ENCODE data around the gene EPHB6.

The EPHB6 gene

GRCh38 chr7:142894112-142894984 is 39.5 kb downstream of the EPHB6 start:
- no peak for DNase-seq (ENCODE audit: extremely low read depth in 1 of 2, low read depth in 1 of 2)

DNA sequence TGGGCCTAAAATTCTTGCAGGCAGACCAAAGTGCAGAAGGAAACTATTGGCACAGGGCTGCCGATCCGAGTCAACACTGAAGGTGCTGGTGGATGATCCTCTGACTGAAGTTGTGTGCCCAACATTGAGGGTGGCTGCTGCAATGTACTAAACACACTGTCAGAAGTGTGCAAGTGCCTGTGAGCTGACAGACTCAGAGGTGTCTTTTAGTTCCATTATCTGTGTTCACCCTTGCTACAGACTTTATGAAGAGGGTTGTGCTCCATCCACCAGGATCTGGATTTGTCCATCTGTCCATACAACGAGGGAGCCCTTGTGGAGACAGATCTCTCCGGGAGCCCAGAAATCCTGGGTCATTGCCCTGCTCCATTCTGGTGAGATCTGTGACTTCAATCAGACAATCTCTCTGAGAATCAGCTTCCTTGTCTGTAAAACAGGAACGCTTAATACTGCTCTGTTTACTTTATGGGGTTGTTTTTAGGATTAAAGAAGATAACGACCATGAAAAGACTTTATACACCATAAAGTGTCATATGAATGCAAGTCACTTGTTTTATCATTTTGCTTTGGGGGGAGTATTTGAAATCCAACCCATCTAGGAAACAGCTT is 40.2 kb downstream of the EPHB6 start:
- no peak for DNase-seq (ENCODE audit: extremely low read depth in 1 of 2, low read depth in 1 of 2)

DNA sequence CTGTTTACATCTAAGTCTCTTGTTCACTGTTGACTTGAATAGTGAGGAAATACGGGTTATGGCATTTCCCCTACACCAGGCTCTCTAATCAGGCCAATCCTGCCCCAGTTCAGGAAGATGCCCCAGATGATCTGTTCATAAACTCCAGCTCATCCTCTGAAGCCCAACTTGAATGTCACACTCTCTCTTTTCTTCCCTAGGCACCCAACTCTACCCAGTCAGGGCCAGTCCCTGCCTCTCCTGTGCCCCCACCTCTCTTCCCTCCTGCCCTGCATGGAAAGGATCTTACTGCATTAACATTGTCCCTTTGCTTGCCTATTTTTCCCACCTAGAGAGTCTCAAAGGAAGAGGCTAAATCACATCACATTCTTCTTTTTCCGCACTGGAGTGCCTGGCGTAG is 41.3 kb downstream of the EPHB6 start:
- no peak for DNase-seq (ENCODE audit: extremely low read depth in 1 of 2, low read depth in 1 of 2)

DNA sequence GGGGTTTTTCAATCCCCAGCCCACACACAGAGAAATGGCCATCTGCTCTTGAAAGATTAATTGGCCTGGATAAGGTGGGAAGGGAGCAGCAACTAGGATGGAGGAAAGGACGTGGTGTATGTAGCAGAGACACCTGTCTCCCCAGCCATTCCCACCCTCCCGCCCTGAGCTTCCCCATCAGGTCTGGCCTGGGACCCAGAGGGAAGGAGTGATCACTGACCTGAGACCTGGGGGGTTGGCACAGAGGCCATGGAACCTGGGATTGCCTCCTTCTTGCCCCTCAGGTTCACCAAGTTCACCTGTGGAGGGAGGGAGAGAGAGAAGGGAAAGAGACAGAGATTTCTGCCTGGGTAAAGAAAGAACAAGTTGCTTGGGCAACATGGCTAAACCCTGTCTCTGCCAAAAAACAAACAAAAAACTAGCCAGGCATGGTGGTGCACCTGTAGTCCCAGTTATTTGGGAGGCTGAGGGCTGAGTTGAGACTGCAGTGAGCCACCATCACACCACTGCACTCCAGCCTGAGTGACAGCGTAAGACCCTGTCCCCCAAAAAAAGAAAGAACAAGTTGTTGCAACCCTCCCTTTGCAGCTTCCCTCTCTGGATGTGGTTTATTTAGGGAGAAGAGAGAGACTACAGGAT is 42.0 kb downstream of the EPHB6 start:
- no peak for DNase-seq (ENCODE audit: extremely low read depth in 1 of 2, low read depth in 1 of 2)

GRCh38 chr7:142897691-142898090 is 42.8 kb downstream of the EPHB6 start:
- no peak for DNase-seq (ENCODE audit: extremely low read depth in 1 of 2, low read depth in 1 of 2)

GRCh38 chr7:142898377-142899170 is 43.7 kb downstream of the EPHB6 start:
- no peak for DNase-seq (ENCODE audit: extremely low read depth in 1 of 2, low read depth in 1 of 2)

DNA sequence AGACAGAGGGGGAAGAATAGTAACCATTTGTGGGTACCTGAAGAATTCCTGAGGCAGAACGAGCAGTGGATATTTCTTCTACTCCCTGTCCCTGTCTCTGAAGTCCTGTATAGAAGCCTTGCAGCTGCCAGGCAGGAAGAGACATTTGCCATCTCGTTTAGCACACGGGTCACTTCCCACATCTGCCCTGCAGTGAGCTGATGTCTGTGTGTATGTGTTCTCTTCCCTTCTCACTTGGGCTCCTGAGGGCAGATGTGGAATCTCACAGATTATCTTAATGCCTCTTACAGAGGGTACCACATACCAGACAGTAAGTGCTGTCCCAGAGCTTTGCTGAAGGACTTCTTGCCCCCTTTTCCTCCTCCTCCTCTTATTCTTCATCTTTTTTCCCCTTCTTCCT is 44.8 kb downstream of the EPHB6 start:
- no peak for DNase-seq (ENCODE audit: extremely low read depth in 1 of 2, low read depth in 1 of 2)

DNA sequence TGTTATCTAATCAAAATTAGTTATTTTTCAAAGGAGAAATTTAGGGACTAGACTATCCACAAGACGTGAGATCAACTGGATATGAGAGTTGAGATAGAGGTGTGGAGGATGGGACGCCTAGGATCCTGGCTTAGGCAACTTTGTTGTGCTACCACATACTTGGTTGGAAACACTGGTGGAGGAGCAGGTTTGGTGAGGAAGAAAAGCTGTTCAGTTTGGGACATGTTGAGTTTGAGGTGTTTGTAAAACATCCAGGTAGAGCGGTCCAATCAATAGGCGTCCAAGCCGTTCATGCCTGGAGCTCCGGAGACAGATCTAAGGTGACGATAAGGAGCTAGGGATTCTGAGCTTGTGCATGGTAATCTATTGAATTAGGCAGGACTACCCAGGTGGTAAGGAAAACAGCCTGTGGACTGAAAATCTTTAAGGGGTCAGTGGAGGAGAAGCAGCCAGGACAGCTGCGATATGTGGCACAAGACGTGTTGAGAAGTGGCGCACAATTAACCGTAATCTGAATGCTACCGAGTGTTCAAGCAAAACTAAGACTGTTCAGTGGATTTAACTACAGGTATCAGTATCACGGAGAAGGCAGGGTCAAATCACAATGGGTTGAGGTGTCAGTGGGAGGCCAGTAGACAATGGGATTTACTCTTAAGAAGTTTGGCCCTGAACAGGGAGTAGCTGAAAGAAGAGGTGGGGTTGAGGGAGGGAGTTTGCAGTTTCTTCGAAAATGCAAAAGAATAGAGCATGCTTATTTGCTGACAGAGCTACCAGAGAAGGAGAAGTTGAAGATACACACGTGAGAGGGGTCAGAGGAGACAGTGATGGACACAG is 46.8 kb downstream of the EPHB6 start:
- DNase-seq (ENCODE audit: extremely low read depth in 1 of 2, low read depth in 1 of 2), result no peak

DNA sequence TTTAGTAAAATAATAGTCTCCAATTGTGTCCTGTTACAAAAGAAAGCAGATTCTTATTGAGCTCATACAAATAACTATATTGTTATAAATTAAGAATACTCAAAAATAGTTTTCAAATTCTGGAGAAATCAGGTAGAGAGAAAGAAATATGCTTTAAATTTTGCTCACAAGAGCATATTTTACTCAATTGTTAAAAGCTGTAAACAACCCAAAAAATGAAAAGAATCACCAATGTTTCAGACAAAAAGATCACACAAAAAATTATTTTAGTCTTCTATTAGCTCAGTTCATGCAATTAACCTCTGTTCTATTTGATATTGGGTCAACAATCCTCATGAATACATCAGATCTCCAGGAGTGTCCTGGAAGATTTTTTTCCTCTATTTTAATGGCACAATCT is 49.3 kb downstream of the EPHB6 start:
- DNase-seq (ENCODE audit: extremely low read depth in 1 of 2, low read depth in 1 of 2), result no peak

DNA sequence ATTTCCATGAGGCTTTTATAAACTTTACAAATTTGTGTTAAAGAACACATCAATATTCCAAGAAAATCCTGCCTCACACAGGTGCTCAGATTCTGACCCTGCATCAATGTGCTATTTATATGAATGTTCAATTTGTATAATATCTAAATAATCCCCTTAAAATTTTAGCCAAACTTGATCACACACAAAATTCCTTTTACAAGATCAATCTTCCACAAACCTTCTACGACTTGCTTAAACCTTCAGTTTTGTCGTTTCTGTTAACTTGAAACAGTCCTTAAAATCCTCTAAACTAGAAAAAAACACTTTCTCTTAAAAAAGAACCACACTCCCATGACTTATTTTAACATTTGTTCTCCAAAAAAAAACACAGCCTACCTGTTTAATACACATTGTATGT is 50.9 kb downstream of the EPHB6 start:
- no peak for DNase-seq (ENCODE audit: extremely low read depth in 1 of 2, low read depth in 1 of 2)

DNA sequence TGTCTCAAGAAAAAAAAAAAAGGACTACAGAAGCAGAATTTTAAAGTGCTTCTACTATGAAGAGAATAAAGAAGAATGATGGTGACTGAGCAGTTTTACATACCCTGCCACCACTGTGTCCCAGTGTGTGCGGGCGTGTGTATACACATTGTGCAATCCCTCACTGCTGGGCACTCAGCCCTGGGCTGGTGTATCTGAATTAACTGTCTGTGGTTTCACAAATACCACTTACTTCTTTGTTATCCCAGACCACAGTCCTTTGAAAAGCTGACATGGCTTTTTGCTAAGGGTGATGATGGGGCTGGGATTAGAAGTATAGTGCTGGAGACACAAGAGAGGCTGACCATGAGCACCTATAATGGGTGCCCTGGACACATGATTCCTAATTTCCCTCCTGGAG is 51.8 kb downstream of the EPHB6 start:
- DNase-seq (ENCODE audit: extremely low read depth in 1 of 2, low read depth in 1 of 2), result no peak

DNA sequence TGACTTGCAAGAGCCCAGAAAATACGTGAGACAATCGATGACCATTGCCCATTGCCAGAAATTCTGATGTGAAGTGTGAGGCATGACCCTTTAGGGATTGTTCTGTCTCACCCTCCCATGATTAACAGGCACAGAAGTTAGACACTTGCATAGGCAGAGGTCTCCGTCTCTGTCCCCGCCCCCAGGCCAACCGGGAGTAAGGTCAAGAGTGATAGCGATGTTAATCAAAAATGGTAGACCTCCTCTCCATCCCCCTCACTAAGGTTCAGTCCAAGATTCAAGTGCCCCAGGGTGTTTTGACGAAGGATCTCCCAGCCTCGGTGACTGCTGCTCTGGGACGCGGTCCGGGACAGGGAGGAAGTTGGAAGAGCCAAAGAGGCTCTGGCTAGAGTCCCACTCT is 53.4 kb downstream of the EPHB6 start:
- DNase-seq (ENCODE audit: extremely low read depth in 1 of 2, low read depth in 1 of 2), result no peak

- DNase-seq (ENCODE audit: extremely low read depth in 1 of 2, low read depth in 1 of 2), result no peak
Measured at GRCh38 chr7:142908921-142909890, 54.3 kb downstream of the EPHB6 start.

DNA sequence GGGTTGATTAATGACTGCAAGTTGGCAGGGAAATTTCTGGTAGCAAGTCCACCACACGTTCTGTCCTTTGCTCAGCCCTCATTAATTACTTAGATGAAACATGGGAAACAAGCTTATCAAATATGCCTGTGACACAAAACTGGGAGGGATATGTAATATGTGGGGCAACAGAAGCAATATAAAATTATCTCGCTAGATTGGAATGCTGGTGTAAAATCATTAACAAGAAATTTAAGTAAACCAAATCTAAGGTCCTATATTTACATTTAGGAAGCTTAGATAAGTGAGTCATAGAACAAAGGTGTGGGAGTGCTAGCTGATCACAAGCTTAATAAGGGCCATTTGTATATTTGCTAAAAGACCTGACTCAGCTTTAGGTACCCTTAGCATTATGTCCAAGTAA is 55.2 kb downstream of the EPHB6 start:
- DNase-seq (ENCODE audit: extremely low read depth in 1 of 2, low read depth in 1 of 2), result no peak

DNA sequence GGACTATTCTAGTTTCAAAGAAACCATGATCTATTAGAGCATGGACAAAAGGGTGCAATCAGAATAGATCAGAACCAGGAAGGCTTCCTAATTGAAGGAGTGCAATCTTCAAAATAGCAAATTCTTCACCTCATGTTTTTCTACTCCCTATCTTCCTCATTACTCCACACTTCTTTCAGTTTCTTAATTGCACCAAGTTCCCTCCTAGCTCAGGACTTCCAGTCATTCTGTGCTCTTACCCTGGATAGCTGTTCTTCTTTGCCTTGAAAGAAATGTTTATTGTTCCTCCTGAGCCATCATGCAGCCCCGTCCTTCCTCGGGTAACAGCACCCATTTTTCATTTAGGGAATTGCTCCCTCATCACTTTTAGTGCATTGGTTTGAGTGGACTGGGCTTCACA is 55.6 kb downstream of the EPHB6 start:
- no peak for DNase-seq (ENCODE audit: extremely low read depth in 1 of 2, low read depth in 1 of 2)

DNA sequence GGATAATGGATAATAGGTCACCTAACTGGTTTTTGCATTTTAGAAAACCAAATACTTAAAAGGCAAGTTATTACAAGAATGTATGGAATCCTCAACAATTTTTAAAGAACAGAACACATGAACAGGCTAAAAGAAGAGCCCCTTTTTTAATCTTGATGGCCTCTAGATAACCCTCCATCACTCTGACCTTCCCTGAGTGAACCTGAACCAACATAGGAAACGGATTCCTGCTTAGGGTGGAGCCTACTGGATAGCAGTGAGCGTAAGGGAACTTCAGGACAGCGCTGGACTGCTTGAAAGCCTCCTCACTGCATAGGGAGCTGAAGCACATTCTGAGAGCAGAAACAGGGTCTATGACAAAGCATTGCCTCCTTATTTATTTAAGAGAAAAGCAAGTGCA is 58.2 kb downstream of the EPHB6 start:
- DNase-seq (ENCODE audit: extremely low read depth in 1 of 2, low read depth in 1 of 2), result no peak

- no peak for DNase-seq (ENCODE audit: extremely low read depth in 1 of 2, low read depth in 1 of 2)
Measured at GRCh38 chr7:142913566-142913965, 58.7 kb downstream of the EPHB6 start.

DNA sequence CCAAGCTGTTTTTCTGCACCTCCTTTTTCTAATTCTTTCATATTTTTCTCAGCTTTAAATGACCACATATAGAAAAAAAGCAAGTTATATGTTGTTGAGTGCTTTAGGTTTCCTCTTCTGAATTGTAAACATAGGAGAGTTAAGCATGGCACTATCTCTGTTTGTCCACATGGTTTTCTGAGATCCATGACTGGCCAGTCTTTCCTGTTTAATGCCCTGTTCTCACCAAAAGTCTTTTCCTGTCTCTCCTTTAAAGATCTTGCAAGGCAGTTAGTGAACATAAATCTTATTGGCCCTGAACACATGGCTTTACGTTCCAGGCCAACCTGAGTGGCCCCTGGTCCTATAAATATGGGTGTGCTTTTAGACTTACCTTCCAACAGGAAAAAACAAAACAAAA is 59.2 kb downstream of the EPHB6 start:
- no peak for DNase-seq (ENCODE audit: extremely low read depth in 1 of 2, low read depth in 1 of 2)

- no peak for DNase-seq (ENCODE audit: extremely low read depth in 1 of 2, low read depth in 1 of 2)
Measured at GRCh38 chr7:142915315-142915714, 60.4 kb downstream of the EPHB6 start.

Measured in activated CD8-positive, alpha-beta memory T cell treated with anti-CD3 and anti-CD28 coated beads for 1 hour (primary cell).